Stomach (tissue), 9 donors: ENCODE data around the gene MOV10L1. TPM values are rescaled to one million over a fixed set of nuclear protein-coding genes. Genes with fewer than 3 reads are reported as not detected.
A peak's percentile ranks its signal among the peaks of the same experiment; 100 is the strongest.

Experiments
- DNase-seq, 2 donors: peaks; one replicate each; pipeline versions ENCODE4 v3.0.0 to v3.0.0-alpha.2; 2013 to 2019
- H3K27ac ChIP-seq, 5 donors: fragments of 200-600 bp in 4 of 5; sonication (generic) in 4 of 5; one replicate each; pipeline ENCODE4 v1.5.1; 2013 to 2019; ENCODE audit warnings: mild to moderate bottlenecking in 1 of 5, moderate library complexity in 1 of 5
- H3K27me3 ChIP-seq, 3 donors: fragments of 200-600 bp; sonication (generic); one replicate each; pipeline ENCODE4 v1.5.1; 2017 to 2019; ENCODE audit warnings: mixed run types in 1 of 3
- H3K36me3 ChIP-seq, 4 donors: fragments of 200-600 bp; sonication (generic); 1 replicate in 3 of 4; 2 replicates in 1 of 4; pipeline ENCODE4 v1.5.1; 2016 to 2019
- H3K4me1 ChIP-seq, 4 donors: fragments of 200-600 bp; sonication (generic); one replicate each; pipeline ENCODE4 v1.5.1; 2016 to 2019
- H3K4me3 ChIP-seq, 4 donors: fragments of 200-600 bp; sonication (generic) in 3 of 4; one replicate each; pipeline ENCODE4 v1.5.1; 2016 to 2019; ENCODE audit warnings: mild to moderate bottlenecking in 1 of 4
- H3K9me3 ChIP-seq, 4 donors: fragments of 200-600 bp; sonication (generic); one replicate each; pipeline ENCODE4 v1.5.1; 2016 to 2019
- EP300 ChIP-seq: sonication (generic); formaldehyde crosslinking; IDR thresholded peaks from one replicate; pipeline ENCODE4 v1.6.1; 2017; ENCODE audit warnings: antibody characterized with exemption
- POLR2A ChIP-seq, 4 donors: fragments of 450-650 bp; IDR thresholded peaks; one replicate each; pipeline ENCODE4 v1.6.1; 2016; ENCODE audit warnings: antibody characterized with exemption in 4 of 4, control low read depth in 2 of 4, mild to moderate bottlenecking in 1 of 4, moderate library complexity in 1 of 4
- POLR2AphosphoS5 ChIP-seq, 3 donors: sonication (generic); formaldehyde crosslinking; IDR thresholded peaks; one replicate each; pipeline ENCODE4 v1.6.1; 2016; ENCODE audit warnings: antibody characterized with exemption in 3 of 3
- WGBS, 5 donors: extraction: QIAGEN DNeasy Blood & Tissue Kit in 3 of 5; methylation state at CpG; one replicate each; pipeline versions ENCODE4 v1.1.5 to v1.1.7; 2013 to 2018; 5-methylcytosine and 5-hydroxymethylcytosine counted together
- intact Hi-C: fragments of 100-400 bp; cut with DNase I; formaldehyde crosslinking; loops from one replicate; pipeline ENCODE4 v1.15.1; 2023; ENCODE audit warnings: low total_unique reads
- polyA plus RNA-seq, 3 donors: library from polyadenylated mRNA; stranded (reverse); fragments of 200-250 nt; gene quantifications; one replicate each; pipeline ENCODE4 v1.2.3, GENCODE V29; 2013
- total RNA-seq, 5 donors: library from RNA; depleted of rRNA; stranded (reverse); fragments of >200 nt; gene quantifications; one replicate each; pipeline versions ENCODE4 v1.1.0 to v1.2.3, GENCODE V29; 2014 to 2016
- TF ChIP-seq, protein P1 (sequence below), 7 experiments: fragments of 450-650 bp in 4 of 7; fragments of 200-600 bp in 3 of 7; sonication (generic) in 3 of 7; IDR thresholded peaks; one replicate each; pipeline ENCODE4 v1.5.1; 2016 to 2019; ENCODE audit warnings: antibody characterized with exemption in 7 of 7, control low read depth in 2 of 7, mild to moderate bottlenecking in 1 of 7
- donor health status: healthy with polysubstance abuse.
- donor health status: Bipolar disorder and iron deficiency.
- donor health status: healthy.

MOV10L1 gene
- total and polyA plus RNA-seq, 8 donors: 0.12 to 2.8 (median 0.46) TPM; not detected in 3

DNA sequence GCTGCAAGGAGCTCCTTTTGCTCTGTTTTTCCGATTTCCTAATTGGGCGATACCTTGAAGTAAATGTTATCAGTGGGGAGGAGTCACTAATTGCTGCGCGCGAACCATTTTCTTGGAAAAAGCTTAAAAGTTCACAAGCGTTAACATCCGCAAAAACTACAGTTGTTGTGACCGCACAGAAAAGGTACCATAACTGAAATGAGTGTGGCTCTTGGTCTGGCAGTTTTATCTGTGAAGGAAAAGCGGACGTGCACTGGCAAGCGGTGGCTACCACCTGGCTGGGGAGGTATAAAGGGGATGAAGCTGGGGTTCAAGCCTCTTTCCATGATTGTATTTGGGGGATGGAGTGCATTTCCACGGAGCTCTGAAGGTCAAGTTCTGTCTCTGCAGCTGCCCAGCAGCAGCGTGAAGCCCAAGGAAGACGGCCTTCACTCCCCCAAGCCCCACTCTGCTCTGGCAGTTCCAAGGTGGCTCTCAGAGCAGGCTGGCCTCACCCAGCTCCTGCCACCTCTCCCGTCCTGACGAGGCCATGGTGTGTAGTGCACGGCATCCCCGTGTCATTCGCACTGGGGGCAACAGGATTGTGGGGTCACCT is 27.5 kb downstream of the MOV10L1 start:
- 89 to 92% (median 90%) methylated on average over 19 of the region's 19 CpGs for WGBS, 5 donors
- Histone ChIP-seq H3K36me3 (no peaks in the 10 kb centered on the region), H3K27ac (no peak overlapping the region), H3K4me3 (no peak overlapping the region), H3K9me3 (no peaks in the 10 kb centered on the region), H3K4me1 (peaks cover 0 to 23% (median 7%) of the 10 kb centered on the region in 4 donors), H3K27me3 (peaks cover 0 to 35% (median 9%) of the 10 kb centered on the region in 3 donors)
- intact Hi-C loops: no loop called here
- TF ChIP-seq EP300: no peak
- no peak for DNase-seq

GRCh38 chr22:50118129-50118528 is 28.3 kb downstream of the MOV10L1 start:
- TF ChIP-seq EP300: no peak
- TF ChIP-seq, protein P1, sequence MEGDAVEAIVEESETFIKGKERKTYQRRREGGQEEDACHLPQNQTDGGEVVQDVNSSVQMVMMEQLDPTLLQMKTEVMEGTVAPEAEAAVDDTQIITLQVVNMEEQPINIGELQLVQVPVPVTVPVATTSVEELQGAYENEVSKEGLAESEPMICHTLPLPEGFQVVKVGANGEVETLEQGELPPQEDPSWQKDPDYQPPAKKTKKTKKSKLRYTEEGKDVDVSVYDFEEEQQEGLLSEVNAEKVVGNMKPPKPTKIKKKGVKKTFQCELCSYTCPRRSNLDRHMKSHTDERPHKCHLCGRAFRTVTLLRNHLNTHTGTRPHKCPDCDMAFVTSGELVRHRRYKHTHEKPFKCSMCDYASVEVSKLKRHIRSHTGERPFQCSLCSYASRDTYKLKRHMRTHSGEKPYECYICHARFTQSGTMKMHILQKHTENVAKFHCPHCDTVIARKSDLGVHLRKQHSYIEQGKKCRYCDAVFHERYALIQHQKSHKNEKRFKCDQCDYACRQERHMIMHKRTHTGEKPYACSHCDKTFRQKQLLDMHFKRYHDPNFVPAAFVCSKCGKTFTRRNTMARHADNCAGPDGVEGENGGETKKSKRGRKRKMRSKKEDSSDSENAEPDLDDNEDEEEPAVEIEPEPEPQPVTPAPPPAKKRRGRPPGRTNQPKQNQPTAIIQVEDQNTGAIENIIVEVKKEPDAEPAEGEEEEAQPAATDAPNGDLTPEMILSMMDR (IDR thresholded peaks at IDR 0.05): no peak
- TF ChIP-seq POLR2AphosphoS5 (IDR thresholded peaks at IDR 0.05): no peak
- TF ChIP-seq POLR2A (IDR thresholded peaks at IDR 0.05): no peak
- H3K27me3 ChIP-seq: peaks cover 0 to 26% (median 3%) of the 10 kb centered on the region in 3 donors
- intact Hi-C loops: no loop called here
- 63 to 77% (median 67%) methylated on average over 3 of the region's 3 CpGs for WGBS, 5 donors
- H3K4me3 ChIP-seq: no peak overlapping the region
- no peak for DNase-seq
- no peak overlapping the region for H3K27ac ChIP-seq
- H3K36me3 ChIP-seq: no peaks in the 10 kb centered on the region
- H3K4me1 ChIP-seq: peaks cover 0 to 18% (median 7%) of the 10 kb centered on the region in 4 donors
- H3K9me3 ChIP-seq: peaks cover under 1 to 5% (median 5%) of the 10 kb centered on the region in 4 donors

DNA sequence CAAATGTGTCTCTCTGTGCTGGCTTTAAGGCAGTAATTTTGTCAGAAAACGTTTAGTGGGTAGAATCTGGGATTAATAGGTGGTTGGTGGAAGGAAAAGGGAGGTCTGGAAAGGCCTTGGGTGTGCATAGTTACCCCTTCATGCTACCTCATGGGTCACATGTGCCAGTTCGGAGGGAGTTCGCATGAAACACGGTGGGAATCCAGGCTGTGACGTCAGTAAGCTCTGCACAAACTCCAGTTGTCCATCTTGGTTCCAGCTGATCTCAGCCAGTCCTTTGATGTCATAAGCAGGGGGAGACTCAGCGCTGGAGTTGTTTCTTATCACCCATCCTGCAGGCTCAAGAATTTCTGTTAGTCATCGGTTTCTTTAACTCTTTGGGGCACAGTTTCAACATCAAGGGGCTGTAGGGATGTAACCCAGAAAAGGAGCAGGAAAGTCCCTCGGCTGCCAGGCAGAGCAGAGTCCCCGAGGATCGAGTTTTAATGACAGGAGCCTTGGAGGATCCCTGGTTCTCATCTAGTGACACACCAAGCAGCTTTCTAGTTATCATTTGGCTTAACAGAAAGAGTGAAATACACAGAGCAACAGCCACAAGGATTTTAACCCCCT is 28.9 kb downstream of the MOV10L1 start:
- TF ChIP-seq POLR2A (IDR thresholded peaks at IDR 0.05) (no peak), POLR2AphosphoS5 (IDR thresholded peaks at IDR 0.05) (no peak), EP300 (no peak)
- Histone ChIP-seq H3K9me3 (peaks cover 5 to 10% (median 10%) of the 10 kb centered on the region in 4 donors), H3K4me3 (no peak overlapping the region), H3K4me1 (peaks cover 0 to 18% (median 7%) of the 10 kb centered on the region in 4 donors), H3K36me3 (no peaks in the 10 kb centered on the region), H3K27me3 (peaks cover 0 to 22% (median 3%) of the 10 kb centered on the region in 3 donors), H3K27ac (no peak overlapping the region)
- WGBS, 5 donors: 21 to 31% (median 26%) methylated on average over 9 to 10 of the region's 10 CpGs
- DNase-seq: peak in 1 of 2 donors; percentile 89
- intact Hi-C loops: no loop called here

DNA sequence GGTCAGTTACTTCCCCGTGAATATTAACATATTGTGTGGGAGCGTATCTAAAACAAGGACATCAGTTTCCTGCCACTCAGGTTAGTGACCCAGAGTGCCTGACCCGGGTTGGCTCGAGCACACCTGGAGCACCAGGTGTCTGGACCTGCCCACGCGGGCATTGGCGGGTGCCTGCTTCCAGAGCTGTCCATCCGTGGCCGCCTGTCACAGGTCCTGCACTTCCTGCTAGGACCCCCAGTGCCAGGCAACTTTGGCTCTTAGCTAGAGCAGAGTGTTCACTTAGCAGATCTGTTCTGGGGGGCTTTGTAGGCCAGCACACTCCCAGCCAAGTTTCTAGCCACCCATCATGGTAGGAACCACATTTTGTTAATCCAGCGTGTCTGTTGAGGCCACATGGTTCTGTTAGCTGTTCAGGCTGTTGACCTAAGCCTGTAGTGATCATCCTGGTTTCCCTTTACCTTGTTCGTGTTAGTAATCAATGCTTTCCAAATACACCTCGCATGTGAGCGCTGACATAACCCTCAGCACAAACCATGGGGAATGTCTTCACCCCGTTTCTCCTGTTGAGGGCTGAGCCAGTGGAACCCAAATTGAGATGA is 29.5 kb downstream of the MOV10L1 start:
- DNase-seq: no peak
- Histone ChIP-seq H3K9me3 (peaks cover 5 to 10% (median 10%) of the 10 kb centered on the region in 4 donors), H3K27me3 (peaks cover 0 to 22% (median 3%) of the 10 kb centered on the region in 3 donors), H3K4me1 (peaks cover 0 to 18% (median 6%) of the 10 kb centered on the region in 4 donors), H3K4me3 (no peak overlapping the region), H3K36me3 (no peaks in the 10 kb centered on the region), H3K27ac (no peak overlapping the region)
- intact Hi-C loops: no loop called here
- WGBS, 5 donors: 72 to 79% (median 75%) methylated on average over 14 of the region's 14 CpGs
- TF ChIP-seq, protein P1 (IDR thresholded peaks at IDR 0.05): no peak
- TF ChIP-seq POLR2A (IDR thresholded peaks at IDR 0.05): no peak
- no peak for TF ChIP-seq EP300
- TF ChIP-seq POLR2AphosphoS5 (IDR thresholded peaks at IDR 0.05): no peak

GRCh38 chr22:50119768-50120251 is 30.0 kb downstream of the MOV10L1 start:
- Histone ChIP-seq H3K36me3 (no peaks in the 10 kb centered on the region), H3K27me3 (peaks cover 0 to 17% (median 3%) of the 10 kb centered on the region in 3 donors), H3K4me3 (no peak overlapping the region), H3K4me1 (peaks cover 0 to 18% (median 4%) of the 10 kb centered on the region in 4 donors), H3K9me3 (peaks cover 5 to 10% (median 10%) of the 10 kb centered on the region in 4 donors), H3K27ac (no peak overlapping the region)
- intact Hi-C loops: no loop called here
- TF ChIP-seq POLR2AphosphoS5 (IDR thresholded peaks at IDR 0.05) (no peak), POLR2A (IDR thresholded peaks at IDR 0.05) (no peak), EP300 (no peak)
- TF ChIP-seq, protein P1 (IDR thresholded peaks at IDR 0.05): no peak
- DNase-seq: peak in 1 of 2 donors; percentile 42
- 29 to 48% (median 30%) methylated on average over 6 of the region's 6 CpGs for WGBS, 5 donors
